ENCODE results near the gene ZNF644.
"Not testable (repeated sequence)": the region's sequence is repeated elsewhere in the genome, so short reads cannot be mapped to it uniquely, and the experiment has no call there.

The ZNF644 gene

DNA sequence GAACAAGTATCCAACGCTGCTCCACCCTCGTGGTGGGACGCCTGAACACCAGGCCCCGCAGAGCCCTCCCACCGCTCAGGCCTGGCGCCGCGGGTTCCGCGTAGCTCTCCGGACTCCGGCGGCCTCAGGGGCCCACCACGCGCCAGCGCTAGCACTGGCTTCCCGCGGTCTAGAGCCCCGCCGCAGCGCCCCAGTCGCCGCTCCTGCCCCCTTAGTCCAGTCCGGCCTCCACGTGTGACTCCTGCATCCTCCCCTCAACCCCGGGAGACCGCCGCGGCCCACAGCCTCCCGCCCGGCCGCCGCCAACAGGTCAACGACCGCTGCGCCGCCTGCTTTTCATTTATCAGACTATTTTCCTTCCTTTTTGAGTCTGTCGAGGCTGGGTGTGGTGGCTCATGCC, 128.2 kb downstream of the ZNF644 start:
- not testable (repeated sequence) for H3K14ac ChIP-seq (ENCODE audit: low read length); H3K79me1 ChIP-seq (ENCODE audit: low read length); H3K9ac ChIP-seq (ENCODE audit: low read length); H3K36me3 ChIP-seq (ENCODE audit: control insufficient read depth in 1 of 2, insufficient read depth in 2 of 2, low read length in 2 of 2); H4K12ac ChIP-seq (ENCODE audit: low read depth, low read length); H3K18ac ChIP-seq (ENCODE audit: low read length); H3K79me2 ChIP-seq (ENCODE audit: control insufficient read depth, insufficient read depth, low read length, poor library complexity); H2AFZ ChIP-seq (ENCODE audit: insufficient read depth, low read length, poor library complexity); H3K4me2 ChIP-seq (ENCODE audit: low read length); H2BK12ac ChIP-seq (ENCODE audit: low read length); H3K4ac ChIP-seq (ENCODE audit: low read depth, low read length); H2BK5ac ChIP-seq (ENCODE audit: low read depth, low read length, poor library complexity); H4K8ac ChIP-seq (ENCODE audit: low read depth, low read length); H2BK120ac ChIP-seq (ENCODE audit: insufficient read depth, low read length, poor library complexity); H4K91ac ChIP-seq (ENCODE audit: low read depth, low read length); H2AK5ac ChIP-seq (ENCODE audit: low read length); H3K4me1 ChIP-seq (ENCODE audit: control insufficient read depth in 1 of 2, insufficient read depth in 2 of 2, low read length in 2 of 2); H3K4me3 ChIP-seq (ENCODE audit: low read depth, low read length); H3K27me3 ChIP-seq (ENCODE audit: insufficient read depth, low read length); DNase-seq; H3K23ac ChIP-seq (ENCODE audit: low read length); H3K27ac ChIP-seq (ENCODE audit: low read depth, low read length); H3K9me3 ChIP-seq (ENCODE audit: insufficient read depth, low read depth, low read length)
- no CpG with 5 or more reads among the region's 38 CpGs for WGBS (ENCODE audit: extremely low coverage, insufficient coverage, insufficient read length)

DNA sequence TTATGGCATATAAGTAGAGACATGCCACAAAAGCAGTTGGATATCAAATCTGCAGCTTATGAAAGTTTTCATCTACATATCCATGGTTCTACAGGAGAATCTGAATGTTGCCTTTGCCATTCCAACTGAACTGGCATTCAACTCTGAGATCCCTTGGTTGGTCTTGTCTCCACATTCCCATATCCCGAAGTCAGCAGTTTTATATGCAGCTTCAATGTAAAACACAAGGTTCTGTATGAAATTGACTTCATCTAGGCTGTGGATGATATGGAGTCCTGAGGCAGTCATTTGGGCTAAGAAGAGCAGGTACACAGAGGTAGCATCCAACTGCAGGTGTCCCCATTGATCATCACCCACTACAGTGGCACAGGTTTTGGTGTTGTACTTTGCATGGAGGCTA, 129.0 kb downstream of the ZNF644 start:
- not testable (repeated sequence) for H3K23ac ChIP-seq (ENCODE audit: low read length)
- no CpG with 5 or more reads among the region's 1 CpG for WGBS (ENCODE audit: extremely low coverage, insufficient coverage, insufficient read length)

DNA sequence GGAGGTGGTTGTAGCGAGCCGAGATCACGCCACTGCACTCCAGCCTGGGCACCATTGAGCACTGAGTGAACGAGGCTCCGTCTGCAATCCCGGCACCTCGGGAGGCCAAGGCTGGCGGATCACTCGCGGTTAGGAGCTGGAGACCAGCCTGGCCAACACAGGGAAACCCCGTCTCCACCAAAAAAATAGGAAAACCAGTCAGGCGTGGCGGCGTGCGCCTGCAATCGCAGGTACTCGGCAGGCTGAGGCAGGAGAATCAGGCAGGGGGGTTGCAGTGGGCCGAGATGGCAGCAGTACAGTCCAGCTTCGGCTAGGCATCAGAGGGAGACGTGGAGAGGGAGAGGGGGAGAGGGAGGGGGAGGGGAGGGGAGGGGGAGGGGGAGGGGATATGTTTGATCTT, 129.6 kb downstream of the ZNF644 start:
- H4K12ac ChIP-seq (ENCODE audit: low read depth, low read length); H3K4me2 ChIP-seq (ENCODE audit: low read length); H3K79me1 ChIP-seq (ENCODE audit: low read length); H2BK120ac ChIP-seq (ENCODE audit: insufficient read depth, low read length, poor library complexity); H2BK5ac ChIP-seq (ENCODE audit: low read depth, low read length, poor library complexity); H2BK12ac ChIP-seq (ENCODE audit: low read length); H3K9ac ChIP-seq (ENCODE audit: low read length); H3K14ac ChIP-seq (ENCODE audit: low read length); H4K8ac ChIP-seq (ENCODE audit: low read depth, low read length); H2AK5ac ChIP-seq (ENCODE audit: low read length); H3K36me3 ChIP-seq (ENCODE audit: control insufficient read depth in 1 of 2, insufficient read depth in 2 of 2, low read length in 2 of 2); H2AFZ ChIP-seq (ENCODE audit: insufficient read depth, low read length, poor library complexity); H4K91ac ChIP-seq (ENCODE audit: low read depth, low read length); H3K9me3 ChIP-seq (ENCODE audit: insufficient read depth, low read depth, low read length); H3K27ac ChIP-seq (ENCODE audit: low read depth, low read length); H3K4me1 ChIP-seq (ENCODE audit: control insufficient read depth in 1 of 2, insufficient read depth in 2 of 2, low read length in 2 of 2); H3K18ac ChIP-seq (ENCODE audit: low read length); H3K79me2 ChIP-seq (ENCODE audit: control insufficient read depth, insufficient read depth, low read length, poor library complexity); H3K27me3 ChIP-seq (ENCODE audit: insufficient read depth, low read length); H3K23ac ChIP-seq (ENCODE audit: low read length); H3K4me3 ChIP-seq (ENCODE audit: low read depth, low read length); H3K4ac ChIP-seq (ENCODE audit: low read depth, low read length); DNase-seq: not testable (repeated sequence)
- no CpG with 5 or more reads among the region's 20 CpGs for WGBS (ENCODE audit: extremely low coverage, insufficient coverage, insufficient read length)

More for the DNA sequence above, 129.0 kb downstream of the ZNF644 start:
- H2BK120ac ChIP-seq (ENCODE audit: insufficient read depth, low read length, poor library complexity); DNase-seq; H3K9ac ChIP-seq (ENCODE audit: low read length); H3K14ac ChIP-seq (ENCODE audit: low read length); H4K12ac ChIP-seq (ENCODE audit: low read depth, low read length); H3K36me3 ChIP-seq (ENCODE audit: control insufficient read depth in 1 of 2, insufficient read depth in 2 of 2, low read length in 2 of 2); H3K79me1 ChIP-seq (ENCODE audit: low read length); H3K4me2 ChIP-seq (ENCODE audit: low read length); H2AK5ac ChIP-seq (ENCODE audit: low read length); H3K4ac ChIP-seq (ENCODE audit: low read depth, low read length); H3K4me1 ChIP-seq (ENCODE audit: control insufficient read depth in 1 of 2, insufficient read depth in 2 of 2, low read length in 2 of 2); H2BK12ac ChIP-seq (ENCODE audit: low read length); H4K8ac ChIP-seq (ENCODE audit: low read depth, low read length); H2AFZ ChIP-seq (ENCODE audit: insufficient read depth, low read length, poor library complexity); H2BK5ac ChIP-seq (ENCODE audit: low read depth, low read length, poor library complexity); H3K27me3 ChIP-seq (ENCODE audit: insufficient read depth, low read length); H3K9me3 ChIP-seq (ENCODE audit: insufficient read depth, low read depth, low read length); H3K18ac ChIP-seq (ENCODE audit: low read length); H3K4me3 ChIP-seq (ENCODE audit: low read depth, low read length); H3K27ac ChIP-seq (ENCODE audit: low read depth, low read length); H4K91ac ChIP-seq (ENCODE audit: low read depth, low read length); H3K79me2 ChIP-seq (ENCODE audit: control insufficient read depth, insufficient read depth, low read length, poor library complexity): not testable (repeated sequence)

DNA sequence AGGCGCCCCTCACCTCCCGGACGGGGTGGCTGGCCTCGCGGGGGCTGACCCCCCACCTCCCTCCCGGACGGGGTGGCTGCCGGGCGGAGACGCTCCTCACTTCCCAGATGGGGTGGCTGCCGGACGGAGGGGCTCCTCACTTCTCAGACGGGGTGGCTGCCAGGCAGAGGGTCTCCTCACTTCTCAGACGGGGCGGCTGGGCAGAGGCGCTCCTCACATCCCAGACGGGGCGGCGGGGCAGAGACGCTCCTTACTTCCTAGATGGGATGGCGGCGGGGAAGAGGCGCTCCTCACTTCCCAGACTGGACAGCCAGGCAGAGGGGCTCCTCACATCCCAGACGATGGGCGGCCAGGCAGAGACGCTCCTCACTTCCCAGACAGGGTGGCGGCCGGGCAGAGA, 130.1 kb downstream of the ZNF644 start:
- not testable (repeated sequence) for H2AFZ ChIP-seq (ENCODE audit: insufficient read depth, low read length, poor library complexity); H4K12ac ChIP-seq (ENCODE audit: low read depth, low read length); H2BK120ac ChIP-seq (ENCODE audit: insufficient read depth, low read length, poor library complexity); H3K79me2 ChIP-seq (ENCODE audit: control insufficient read depth, insufficient read depth, low read length, poor library complexity); H2AK5ac ChIP-seq (ENCODE audit: low read length); H3K14ac ChIP-seq (ENCODE audit: low read length); H3K9ac ChIP-seq (ENCODE audit: low read length); DNase-seq; H3K27ac ChIP-seq (ENCODE audit: low read depth, low read length); H2BK5ac ChIP-seq (ENCODE audit: low read depth, low read length, poor library complexity); H3K18ac ChIP-seq (ENCODE audit: low read length); H3K4me1 ChIP-seq (ENCODE audit: control insufficient read depth in 1 of 2, insufficient read depth in 2 of 2, low read length in 2 of 2); H3K79me1 ChIP-seq (ENCODE audit: low read length); H3K4me2 ChIP-seq (ENCODE audit: low read length); H3K23ac ChIP-seq (ENCODE audit: low read length); H3K4ac ChIP-seq (ENCODE audit: low read depth, low read length); H3K27me3 ChIP-seq (ENCODE audit: insufficient read depth, low read length); H3K36me3 ChIP-seq (ENCODE audit: control insufficient read depth in 1 of 2, insufficient read depth in 2 of 2, low read length in 2 of 2); H2BK12ac ChIP-seq (ENCODE audit: low read length); H3K9me3 ChIP-seq (ENCODE audit: insufficient read depth, low read depth, low read length); H4K8ac ChIP-seq (ENCODE audit: low read depth, low read length); H3K4me3 ChIP-seq (ENCODE audit: low read depth, low read length); H4K91ac ChIP-seq (ENCODE audit: low read depth, low read length)
- no CpG with 5 or more reads among the region's 28 CpGs for WGBS (ENCODE audit: extremely low coverage, insufficient coverage, insufficient read length)

Data from trophoblast cell (in vitro differentiated cells and primary cell).